ENCODE measurements around the gene KRTAP16-1. TPM values are rescaled to one million over a fixed set of nuclear protein-coding genes. Genes with fewer than 3 reads are reported as not detected.

The KRTAP16-1 gene
- total RNA-seq, 3 donors from 2014 or later = not detected

GRCh38 chr17:41333836-41334235, 24.7 kb upstream of the KRTAP16-1 start:
- Histone ChIP-seq H3K27ac (peak overlapping the region in 1 of 2 donors; percentile 64), H3K4me1 (no peaks in the 10 kb centered on the region), H3K9me3 (no peaks in the 10 kb centered on the region), H3K4me3 (no peak overlapping the region), H3K27me3 (no peaks in the 10 kb centered on the region), H3K36me3 (no peaks in the 10 kb centered on the region)
- intact Hi-C loops (cut with DNase I; ENCODE audit: low total_unique reads) = no loop called here
- DNase-seq (ENCODE audit: low spot score in 2 of 2) = no peak
- TF ChIP-seq POLR2AphosphoS5 (IDR thresholded peaks at IDR 0.05) (no peak), CTCF (IDR thresholded peaks at IDR 0.05) (no peak), POLR2A (IDR thresholded peaks at IDR 0.05) (no peak)

DNA sequence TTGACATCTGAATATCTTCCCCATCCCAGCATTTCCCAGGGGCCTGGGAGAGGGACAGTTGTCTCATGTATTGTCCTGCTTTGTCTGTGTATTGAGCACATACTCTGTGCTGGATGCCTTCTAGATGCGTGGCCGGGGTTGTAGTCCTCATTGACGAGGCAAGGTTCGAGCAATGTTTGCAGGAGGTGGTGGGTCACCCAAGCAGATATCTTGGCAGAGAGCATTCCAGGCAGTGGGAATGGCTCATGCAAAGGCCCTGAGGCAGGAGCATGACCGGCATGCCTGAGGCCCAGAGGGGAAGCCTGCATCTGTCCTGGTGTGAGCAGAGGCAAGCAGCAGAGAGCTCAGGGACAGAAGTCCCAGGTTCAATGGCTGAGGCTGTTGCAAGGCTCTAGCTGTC, 24.0 kb upstream of the KRTAP16-1 start:
- intact Hi-C loops (cut with DNase I; ENCODE audit: low total_unique reads) = no loop called here
- no peaks in the 10 kb centered on the region for H3K4me1 ChIP-seq
- H3K4me3 ChIP-seq = no peak overlapping the region
- H3K27ac ChIP-seq = no peak overlapping the region
- H3K27me3 ChIP-seq = no peaks in the 10 kb centered on the region
- no peaks in the 10 kb centered on the region for H3K36me3 ChIP-seq
- TF ChIP-seq CTCF (IDR thresholded peaks at IDR 0.05) = no peak
- no peak for TF ChIP-seq POLR2A (IDR thresholded peaks at IDR 0.05)
- no peak for TF ChIP-seq POLR2AphosphoS5 (IDR thresholded peaks at IDR 0.05)
- DNase-seq (ENCODE audit: low spot score in 2 of 2) = no peak
- no peaks in the 10 kb centered on the region for H3K9me3 ChIP-seq

DNA sequence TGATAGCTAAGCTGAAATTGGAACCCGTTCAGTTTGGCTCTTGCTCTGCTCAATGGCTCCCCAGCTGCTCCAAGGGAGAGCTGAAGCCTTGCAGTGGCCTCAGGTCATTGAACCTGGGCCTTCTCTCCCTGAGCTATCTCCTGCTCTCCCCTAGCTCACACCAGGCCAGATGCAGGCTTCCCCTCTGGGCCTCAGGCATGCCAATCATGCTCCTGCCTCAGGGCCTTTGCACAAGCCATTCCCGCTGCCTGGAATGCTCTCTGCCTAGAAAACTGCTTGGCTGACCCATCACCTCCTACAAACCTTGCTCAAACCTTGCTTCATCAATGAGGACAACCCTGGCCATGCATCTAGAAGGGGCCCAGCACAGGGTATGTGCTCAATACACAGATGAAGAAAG, 23.1 kb upstream of the KRTAP16-1 start:
- Histone ChIP-seq H3K27ac (no peak overlapping the region), H3K9me3 (no peaks in the 10 kb centered on the region), H3K27me3 (no peaks in the 10 kb centered on the region), H3K4me3 (no peak overlapping the region), H3K36me3 (no peaks in the 10 kb centered on the region), H3K4me1 (no peaks in the 10 kb centered on the region)
- TF ChIP-seq POLR2A (IDR thresholded peaks at IDR 0.05) (no peak), CTCF (IDR thresholded peaks at IDR 0.05) (no peak)
- intact Hi-C loops (cut with DNase I; ENCODE audit: low total_unique reads) = no loop called here
- no peak for DNase-seq (ENCODE audit: low spot score in 2 of 2)

- no peaks in the 10 kb centered on the region for H3K9me3 ChIP-seq
- intact Hi-C loops (cut with DNase I; ENCODE audit: low total_unique reads) = no loop called here
- no peak overlapping the region for H3K4me3 ChIP-seq
- H3K4me1 ChIP-seq = no peaks in the 10 kb centered on the region
- TF ChIP-seq POLR2A (IDR thresholded peaks at IDR 0.05) (no peak), POLR2AphosphoS5 (IDR thresholded peaks at IDR 0.05) (no peak), CTCF (IDR thresholded peaks at IDR 0.05) (no peak)
- DNase-seq (ENCODE audit: low spot score in 2 of 2) = no peak
- no peaks in the 10 kb centered on the region for H3K27me3 ChIP-seq
- no peak overlapping the region for H3K27ac ChIP-seq
- no peaks in the 10 kb centered on the region for H3K36me3 ChIP-seq
Observed at GRCh38 chr17:41331606-41332005, 22.5 kb upstream of the KRTAP16-1 start.

GRCh38 chr17:41329279-41329948, 20.3 kb upstream of the KRTAP16-1 start:
- Histone ChIP-seq H3K4me1 (no peaks in the 10 kb centered on the region), H3K9me3 (no peaks in the 10 kb centered on the region), H3K27me3 (no peaks in the 10 kb centered on the region), H3K36me3 (no peaks in the 10 kb centered on the region), H3K4me3 (no peak overlapping the region), H3K27ac (no peak overlapping the region)
- TF ChIP-seq POLR2A (IDR thresholded peaks at IDR 0.05) (no peak), CTCF (IDR thresholded peaks at IDR 0.05) (peak in 2 of 3 donors; percentile 52 to 54), POLR2AphosphoS5 (IDR thresholded peaks at IDR 0.05) (no peak)
- intact Hi-C loops (cut with DNase I; ENCODE audit: low total_unique reads) = no loop called here
- no peak for DNase-seq (ENCODE audit: low spot score in 2 of 2)
